Sigmoid colon (tissue), 4 donors: ENCODE data around the gene RFC3.

Source experiments
- POLR2A ChIP-seq, 2 donors: fragments of 450-650 bp; IDR thresholded peaks; one replicate each; pipeline ENCODE4 v1.6.1; 2016; ENCODE audit warnings: antibody characterized with exemption in 2 of 2, mild to moderate bottlenecking in 2 of 2, moderate library complexity in 2 of 2
- POLR2AphosphoS5 ChIP-seq, 4 donors: sonication (generic); formaldehyde crosslinking; IDR thresholded peaks; one replicate each; pipeline ENCODE4 v1.6.1; 2017; ENCODE audit warnings: antibody characterized with exemption in 4 of 4
- TF ChIP-seq, protein P1 (sequence below), 4 experiments: fragments of 450-650 bp in 3 of 4; fragments of 200-600 bp in 1 of 4; IDR thresholded peaks; one replicate each; pipeline ENCODE4 v1.5.1; 2016 to 2019; ENCODE audit warnings: antibody characterized with exemption in 4 of 4, mild to moderate bottlenecking in 3 of 4, moderate library complexity in 2 of 4

DNA sequence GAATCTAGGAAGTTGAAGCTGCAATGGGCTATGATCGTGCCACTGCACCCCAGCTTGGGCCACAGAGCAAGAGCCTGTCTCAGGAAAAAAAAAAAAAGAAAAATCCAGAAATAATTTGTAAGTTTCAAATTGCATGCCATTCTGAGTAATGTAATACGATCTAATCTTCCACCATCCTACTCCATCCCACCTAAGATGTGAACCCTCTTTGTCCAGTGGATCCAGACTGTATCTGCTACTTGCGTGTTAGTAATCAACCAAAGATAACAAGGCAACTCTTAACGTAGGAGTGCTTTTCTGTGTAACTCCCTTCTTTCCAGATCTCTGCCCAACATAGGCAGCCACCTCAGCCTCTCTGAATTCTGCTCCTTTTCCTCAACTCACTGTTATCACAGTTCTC is 24.3 kb downstream of the RFC3 start:
- TF ChIP-seq POLR2A (IDR thresholded peaks at IDR 0.05) (no peak), POLR2AphosphoS5 (IDR thresholded peaks at IDR 0.05) (no peak)
- TF ChIP-seq, protein P1, sequence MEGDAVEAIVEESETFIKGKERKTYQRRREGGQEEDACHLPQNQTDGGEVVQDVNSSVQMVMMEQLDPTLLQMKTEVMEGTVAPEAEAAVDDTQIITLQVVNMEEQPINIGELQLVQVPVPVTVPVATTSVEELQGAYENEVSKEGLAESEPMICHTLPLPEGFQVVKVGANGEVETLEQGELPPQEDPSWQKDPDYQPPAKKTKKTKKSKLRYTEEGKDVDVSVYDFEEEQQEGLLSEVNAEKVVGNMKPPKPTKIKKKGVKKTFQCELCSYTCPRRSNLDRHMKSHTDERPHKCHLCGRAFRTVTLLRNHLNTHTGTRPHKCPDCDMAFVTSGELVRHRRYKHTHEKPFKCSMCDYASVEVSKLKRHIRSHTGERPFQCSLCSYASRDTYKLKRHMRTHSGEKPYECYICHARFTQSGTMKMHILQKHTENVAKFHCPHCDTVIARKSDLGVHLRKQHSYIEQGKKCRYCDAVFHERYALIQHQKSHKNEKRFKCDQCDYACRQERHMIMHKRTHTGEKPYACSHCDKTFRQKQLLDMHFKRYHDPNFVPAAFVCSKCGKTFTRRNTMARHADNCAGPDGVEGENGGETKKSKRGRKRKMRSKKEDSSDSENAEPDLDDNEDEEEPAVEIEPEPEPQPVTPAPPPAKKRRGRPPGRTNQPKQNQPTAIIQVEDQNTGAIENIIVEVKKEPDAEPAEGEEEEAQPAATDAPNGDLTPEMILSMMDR (IDR thresholded peaks at IDR 0.05): no peak
